Measurements from ENCODE around the gene FTO.

The FTO gene

DNA sequence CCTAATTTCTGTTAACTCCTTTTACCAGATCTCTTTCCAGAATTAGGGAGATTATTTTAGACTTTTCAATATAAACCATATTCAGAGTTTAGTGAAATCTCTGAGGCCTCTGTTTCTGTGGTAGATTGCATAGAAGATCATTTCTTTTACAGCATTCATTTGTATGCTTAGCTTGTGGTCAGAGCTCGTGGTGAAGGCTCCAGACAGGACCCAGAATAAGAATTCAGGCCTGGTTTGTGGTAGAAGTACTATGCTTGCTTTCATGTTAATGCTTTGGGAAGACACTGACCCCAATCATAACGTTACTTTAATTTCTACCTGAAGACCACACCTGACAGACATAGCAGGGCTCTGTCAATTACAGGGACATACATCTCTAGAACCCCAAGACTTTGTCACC, 258.1 kb downstream of the FTO start:
- no peak for DNase-seq (ENCODE audit: low read depth in 2 of 2)

DNA sequence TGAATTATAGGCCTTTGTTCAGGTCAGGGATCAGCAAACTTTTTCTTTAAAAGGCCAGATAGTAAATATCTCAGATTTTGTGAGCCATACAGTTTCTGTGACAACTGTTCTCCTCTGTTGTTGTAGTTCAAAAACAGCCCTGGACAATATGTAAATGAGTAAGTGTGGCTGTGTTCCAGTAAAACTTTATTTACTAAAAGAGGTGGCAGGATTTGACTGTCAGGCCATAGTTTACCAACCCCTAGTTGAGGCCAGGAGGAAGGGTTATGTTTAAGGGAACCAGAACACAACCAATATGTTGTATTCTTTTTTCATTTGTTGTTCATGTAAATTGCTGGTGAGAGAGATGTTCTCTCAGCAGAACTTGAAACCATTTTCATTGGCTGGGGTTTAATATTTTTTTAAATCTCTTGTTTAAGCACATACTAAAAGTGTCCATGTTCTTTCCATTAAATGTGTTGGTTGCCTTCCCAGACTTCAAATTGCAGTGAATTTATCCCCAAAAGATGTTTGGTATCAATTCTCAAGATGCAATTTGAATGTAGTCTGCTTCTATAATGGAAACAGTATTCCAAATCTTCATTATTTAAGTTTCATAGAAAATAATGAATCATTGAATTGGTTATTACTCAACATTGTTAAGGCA, 260.3 kb downstream of the FTO start:
- DNase-seq (ENCODE audit: low read depth in 2 of 2): no peak

- DNase-seq (ENCODE audit: low read depth in 2 of 2): no peak
Measured at GRCh38 chr16:53966821-53967571, 263.0 kb downstream of the FTO start.

GRCh38 chr16:53967572-53967971, 263.6 kb downstream of the FTO start:
- no peak for DNase-seq (ENCODE audit: low read depth in 2 of 2)

DNA sequence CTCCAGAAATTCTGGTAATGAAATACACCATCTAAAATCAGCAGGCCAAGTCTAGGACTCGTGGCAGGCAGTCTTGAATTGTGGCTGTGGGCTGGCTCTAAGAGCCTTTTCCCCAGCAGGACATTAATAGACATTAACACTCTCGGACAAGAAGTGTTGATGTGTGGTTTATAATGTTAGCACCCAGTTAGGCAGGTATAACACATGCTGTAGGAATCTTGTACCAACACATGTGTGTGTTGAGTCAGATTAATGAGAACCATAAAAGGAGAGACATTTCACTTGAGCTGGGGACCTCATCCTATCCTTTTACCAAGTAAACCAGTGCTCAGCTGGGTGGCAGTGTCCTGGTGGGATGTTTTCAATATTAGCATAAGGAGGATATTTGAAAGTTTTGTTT, 264.5 kb downstream of the FTO start:
- DNase-seq (ENCODE audit: low read depth in 2 of 2): no peak

GRCh38 chr16:53968896-53969295, 264.9 kb downstream of the FTO start:
- DNase-seq (ENCODE audit: low read depth in 2 of 2): no peak

DNA sequence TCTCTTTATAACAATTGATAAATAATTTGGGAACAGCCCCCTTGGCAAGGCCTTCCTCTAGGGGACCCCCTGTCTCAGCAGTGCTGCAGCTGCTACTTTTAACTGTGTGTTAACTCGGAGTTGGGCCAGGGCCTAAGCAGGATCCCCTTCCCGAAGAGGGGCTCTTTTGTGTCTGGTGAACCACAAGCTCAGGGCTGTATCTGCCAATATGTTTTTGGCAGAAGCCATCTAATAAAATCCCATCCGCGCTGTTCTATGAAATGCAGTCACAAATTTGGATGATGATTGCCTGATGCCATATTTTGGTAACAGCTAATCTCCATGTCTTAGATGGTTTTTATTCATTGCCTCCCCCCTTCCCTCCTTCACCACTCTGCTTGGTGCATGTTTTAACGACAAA, 267.7 kb downstream of the FTO start:
- no peak for DNase-seq (ENCODE audit: low read depth in 2 of 2)

- no peak for DNase-seq (ENCODE audit: low read depth in 2 of 2)
Measured at GRCh38 chr16:53973021-53973420, 269.1 kb downstream of the FTO start.

DNA sequence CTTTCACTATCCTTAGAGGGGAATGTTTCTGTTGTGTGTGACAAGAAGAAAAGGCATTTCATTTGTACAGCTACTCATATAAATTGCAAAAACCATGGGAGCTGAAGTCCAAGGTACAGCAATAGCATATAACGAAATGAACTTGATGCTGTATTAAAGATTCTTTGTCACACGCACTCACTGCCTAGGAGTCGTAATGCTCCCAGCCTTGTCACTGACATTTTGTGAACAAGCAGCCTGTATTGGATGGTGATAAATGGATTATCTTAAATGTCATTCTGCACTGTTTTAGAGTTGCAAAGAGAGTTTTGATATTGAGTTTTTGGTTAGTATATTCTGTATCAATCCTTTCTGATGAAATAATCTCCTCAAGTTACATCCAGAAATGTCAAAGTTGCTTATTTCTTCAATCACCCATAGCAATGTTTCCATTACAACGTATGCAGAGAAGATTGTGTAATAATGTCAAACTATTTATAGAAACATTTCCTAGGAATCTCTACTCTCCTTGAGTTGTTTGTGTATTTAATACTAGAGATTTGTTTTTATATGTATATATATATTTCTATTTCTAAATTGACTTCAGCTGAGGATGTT, 270.6 kb downstream of the FTO start:
- DNase-seq (ENCODE audit: low read depth in 2 of 2): no peak

DNA sequence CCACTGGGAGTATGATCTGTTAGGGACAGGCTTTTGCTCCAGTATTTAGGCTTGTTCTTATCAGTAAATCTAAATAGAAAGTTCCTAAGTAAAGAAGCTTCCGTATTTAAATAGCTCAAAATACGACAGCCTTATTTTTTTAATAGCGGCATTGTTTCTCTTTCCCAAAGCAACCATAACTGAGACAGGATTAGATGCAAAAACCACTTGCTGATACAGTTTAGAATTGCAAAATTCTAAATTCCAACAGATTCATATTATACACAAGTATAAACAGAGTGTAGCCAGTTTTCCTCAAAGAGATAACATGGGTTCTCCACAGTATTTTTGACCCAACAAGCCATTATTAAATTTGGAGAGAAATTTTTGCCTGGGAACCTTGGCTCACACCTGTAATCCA, 276.7 kb downstream of the FTO start:
- no peak for DNase-seq (ENCODE audit: low read depth in 2 of 2)

DNA sequence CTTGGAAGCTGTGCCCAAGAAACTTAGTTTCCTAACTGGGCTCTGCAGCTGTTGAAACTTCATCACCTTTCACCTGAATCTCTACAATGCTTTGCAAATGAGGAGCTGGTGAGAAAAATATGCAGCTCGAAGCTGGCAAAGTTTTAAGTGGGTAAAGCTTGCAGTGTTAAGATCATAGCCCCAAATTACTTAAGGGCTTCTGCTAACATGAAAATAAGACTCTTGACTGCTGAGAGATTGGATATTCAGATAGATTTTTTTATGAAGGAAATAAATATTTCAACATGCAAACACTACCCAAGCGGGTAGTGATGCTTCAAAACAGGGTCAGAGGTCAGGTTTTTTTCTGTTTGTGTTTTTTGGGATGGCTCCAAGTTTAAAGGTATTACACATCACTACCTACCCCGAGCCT, 278.7 kb downstream of the FTO start:
- DNase-seq (ENCODE audit: low read depth in 2 of 2): no peak

- DNase-seq (ENCODE audit: low read depth in 2 of 2): no peak
Measured at GRCh38 chr16:53984936-53985335, 281.0 kb downstream of the FTO start.

DNA sequence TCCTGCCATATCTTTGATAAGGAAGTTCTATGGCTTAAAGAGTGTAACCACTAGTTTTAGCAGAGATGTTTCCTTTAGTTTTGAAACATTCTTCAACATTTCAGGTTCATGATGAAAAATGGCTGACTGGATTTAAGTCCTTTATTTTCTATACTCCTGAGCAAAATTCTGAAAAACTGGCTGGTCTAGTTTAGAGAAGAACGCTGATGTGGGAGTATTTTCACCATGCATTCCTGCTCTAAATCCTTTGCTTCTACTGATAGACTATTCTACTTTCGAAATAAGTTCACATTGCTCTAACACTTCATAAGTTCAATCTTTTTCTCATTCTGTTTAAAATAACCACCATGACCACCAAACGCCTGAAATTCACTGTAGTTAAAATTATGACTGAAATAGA, 281.9 kb downstream of the FTO start:
- DNase-seq (ENCODE audit: low read depth in 2 of 2): no peak

DNA sequence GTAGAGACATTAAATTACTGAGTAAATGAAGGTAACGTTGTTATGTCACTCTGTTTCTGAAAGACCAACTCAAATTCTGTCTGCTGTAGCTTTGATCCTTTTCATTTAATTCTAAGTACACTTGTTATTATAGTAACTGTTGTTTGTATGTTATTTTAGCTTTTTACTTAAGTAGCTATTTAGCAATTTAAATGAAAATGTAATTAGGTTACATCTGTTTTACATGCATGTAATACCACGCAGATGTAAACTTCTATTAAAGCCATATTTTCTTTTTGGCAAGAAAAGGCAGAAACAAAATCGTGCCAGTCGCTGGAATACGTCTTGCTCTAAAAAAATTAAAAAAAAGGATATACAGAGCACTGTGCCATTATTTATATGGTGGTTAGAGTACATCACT, 282.8 kb downstream of the FTO start:
- no peak for DNase-seq (ENCODE audit: low read depth in 2 of 2)

DNA sequence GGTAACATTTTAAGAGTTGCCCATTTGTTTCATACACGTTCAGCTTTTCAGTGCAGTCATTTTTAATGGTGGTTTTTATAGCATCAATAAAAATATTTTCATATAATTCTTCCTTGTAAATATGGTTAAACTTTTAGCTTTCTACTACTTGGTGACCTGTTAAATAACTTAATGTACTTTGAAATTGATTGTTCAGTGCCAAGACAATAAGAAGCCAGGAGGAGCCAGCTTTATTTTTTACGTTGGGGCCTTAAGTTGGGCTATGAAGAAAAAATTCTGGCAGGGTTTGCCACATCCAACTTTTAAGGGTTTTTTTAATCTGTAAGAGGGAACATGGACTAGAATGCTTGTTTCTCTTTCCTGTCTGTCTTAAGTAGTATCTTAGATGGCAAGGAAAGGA, 284.2 kb downstream of the FTO start:
- no peak for DNase-seq (ENCODE audit: low read depth in 2 of 2)

GRCh38 chr16:53989597-53989996, 285.6 kb downstream of the FTO start:
- no peak for DNase-seq (ENCODE audit: low read depth in 2 of 2)

- DNase-seq (ENCODE audit: low read depth in 2 of 2): no peak
Measured at GRCh38 chr16:53991754-53992378, 287.9 kb downstream of the FTO start.

DNA sequence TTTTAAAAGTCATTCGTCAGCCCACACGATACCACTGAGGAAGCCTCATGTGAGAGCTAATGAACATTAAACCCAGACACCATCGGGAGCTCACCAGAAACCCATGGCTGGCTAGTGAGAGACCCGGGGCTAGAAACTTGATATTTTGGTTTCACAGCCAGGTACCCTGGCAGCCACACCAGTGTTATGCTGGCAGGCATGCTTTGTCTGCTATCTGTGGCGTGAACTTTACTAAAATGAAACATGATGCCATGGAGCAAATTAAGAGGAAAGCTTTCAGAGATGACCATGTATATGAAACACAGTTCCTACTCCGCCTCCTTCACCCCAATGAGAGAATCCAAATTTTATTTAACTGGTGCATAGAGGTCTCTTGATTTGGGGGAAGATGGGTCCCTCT, 291.4 kb downstream of the FTO start:
- no peak for DNase-seq (ENCODE audit: low read depth in 2 of 2)

DNA sequence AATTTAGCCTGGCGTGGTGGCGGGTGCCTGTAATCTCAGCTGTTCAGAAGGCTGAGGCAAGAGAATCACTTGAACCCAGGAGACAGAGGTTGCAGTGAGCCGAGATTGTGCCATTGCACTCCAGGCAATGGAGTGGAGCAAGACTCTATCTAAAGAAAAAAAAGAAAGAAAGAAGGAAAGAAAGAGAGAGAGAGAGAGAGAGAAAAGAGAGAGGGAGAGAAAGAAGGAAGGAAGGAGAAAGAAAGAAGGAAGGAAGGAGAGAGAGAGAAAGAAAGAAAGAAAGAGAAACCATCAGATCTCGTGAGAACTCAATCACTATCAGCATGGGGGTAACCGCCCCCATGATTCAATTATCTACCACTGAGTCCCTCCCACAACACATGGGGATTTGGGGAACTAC, 293.0 kb downstream of the FTO start:
- no peak for DNase-seq (ENCODE audit: low read depth in 2 of 2)

DNA sequence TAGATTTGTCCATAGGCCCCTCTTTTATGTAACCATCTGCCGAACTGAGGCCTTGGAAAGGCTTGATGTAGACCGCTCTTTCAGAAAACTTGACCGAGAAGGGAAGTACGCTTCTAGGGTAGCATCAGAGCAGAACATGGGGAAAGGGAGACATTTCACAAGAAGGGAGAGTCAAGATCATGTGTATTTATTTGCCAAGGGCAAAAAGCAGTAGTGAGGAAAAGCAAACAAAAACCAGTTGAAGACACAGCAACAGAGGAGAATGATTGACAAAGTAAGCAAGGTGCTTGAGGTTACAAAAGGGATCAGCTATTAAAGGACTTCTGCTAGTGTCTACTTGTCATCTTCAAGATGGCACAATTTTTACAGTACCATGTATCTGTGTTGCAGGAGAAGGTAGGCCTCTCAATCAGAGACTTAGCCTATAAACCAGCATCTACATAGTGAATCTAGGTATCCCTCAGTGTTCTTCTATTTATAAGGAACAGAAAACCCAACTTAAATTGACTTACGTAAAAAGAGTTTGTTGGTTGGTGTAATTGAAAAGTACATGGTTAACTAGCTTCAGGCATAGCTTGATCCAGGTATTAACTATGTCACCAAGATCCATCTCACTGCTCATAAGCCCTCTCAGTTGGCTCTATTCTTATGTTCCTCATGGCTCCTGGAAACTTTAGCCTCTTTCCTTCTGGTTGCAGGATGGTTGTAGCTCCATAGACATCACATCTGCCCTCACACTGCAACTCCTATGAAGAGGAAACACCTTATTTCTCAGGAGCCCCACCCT, 294.3 kb downstream of the FTO start:
- DNase-seq (ENCODE audit: low read depth in 2 of 2): no peak

DNA sequence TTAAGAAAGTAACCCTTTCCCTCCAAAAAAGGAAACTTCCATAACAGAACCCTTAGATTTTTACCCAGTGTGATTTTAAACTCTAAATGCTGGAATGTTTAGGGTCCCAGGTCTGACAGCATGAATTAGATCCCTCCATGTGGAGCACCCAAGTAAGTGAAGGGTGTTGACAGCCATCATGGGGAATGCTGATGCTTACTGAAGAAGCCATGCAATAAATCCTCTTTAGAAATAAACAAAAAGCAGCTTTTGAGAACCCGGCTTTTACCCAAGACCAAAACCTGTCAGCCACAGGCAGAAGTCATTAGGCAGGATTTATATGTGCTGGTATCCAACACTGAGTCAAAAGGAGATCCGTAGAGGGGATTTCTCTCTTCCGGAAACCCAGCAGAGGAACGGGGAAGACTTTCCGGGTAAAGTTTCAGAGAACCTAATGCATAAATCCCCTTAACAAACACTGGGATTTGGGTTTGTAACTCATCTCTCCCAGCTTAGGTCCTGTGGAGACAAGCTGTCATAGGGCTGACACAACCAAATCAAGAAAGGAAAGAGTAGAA, 295.1 kb downstream of the FTO start:
- DNase-seq (ENCODE audit: low read depth in 2 of 2): no peak

DNA sequence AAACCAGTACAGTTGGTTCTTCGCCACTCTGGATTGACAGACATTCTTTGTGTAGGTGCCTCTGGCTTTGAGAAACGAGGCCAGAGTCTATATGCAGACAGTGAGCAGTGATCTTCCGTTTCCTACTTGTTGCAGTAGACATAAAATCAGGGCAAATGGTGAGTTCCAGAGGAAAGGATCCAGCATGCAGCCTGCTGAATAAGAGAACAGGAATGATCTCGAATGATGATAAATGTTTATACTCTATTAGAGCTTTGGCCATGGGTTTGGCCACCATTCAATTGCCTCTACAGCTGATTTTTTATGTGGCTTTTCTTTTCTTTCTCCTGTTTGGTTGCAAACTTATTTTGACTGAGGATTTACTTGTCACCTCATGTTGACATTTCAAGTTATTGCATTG, 295.9 kb downstream of the FTO start:
- no peak for DNase-seq (ENCODE audit: low read depth in 2 of 2)
